Fibroblast of skin of left quadriceps (primary cell): ENCODE data around the gene ZNF451.
"Not testable (repeated sequence)": the region's sequence is repeated elsewhere in the genome, so short reads cannot be mapped to it uniquely, and the experiment has no call there.

Experiments used
- DNase-seq, 2 experiments: peaks; one replicate each; pipeline ENCODE4 v3.0.0-alpha.2; 2013; ENCODE audit warnings: low read depth in 2 of 2

ZNF451 gene

GRCh38 chr6:57090458-57091067, 575 bp downstream of the ZNF451 start:
- not testable (repeated sequence) for DNase-seq

- DNase-seq = not testable (repeated sequence)
These were observed 1.4 kb downstream of the ZNF451 start for GRCh38 chr6:57091375-57091774.

- DNase-seq = no peak
These were observed 4.7 kb downstream of the ZNF451 start for GRCh38 chr6:57094689-57095088.

GRCh38 chr6:57097596-57097995, 7.6 kb downstream of the ZNF451 start:
- no peak for DNase-seq

GRCh38 chr6:57102976-57103375, 13.0 kb downstream of the ZNF451 start:
- DNase-seq = no peak

- no peak for DNase-seq
These were observed 14.3 kb downstream of the ZNF451 start for GRCh38 chr6:57104336-57104735.

- no peak for DNase-seq
These were observed 17.0 kb downstream of the ZNF451 start for GRCh38 chr6:57106990-57107389.

- DNase-seq = no peak
These were observed 18.7 kb downstream of the ZNF451 start for GRCh38 chr6:57108691-57109090.

- DNase-seq = peak; percentile 14 to 25
These were observed 19.9 kb downstream of the ZNF451 start for GRCh38 chr6:57109880-57110279.

GRCh38 chr6:57113105-57113504, 23.1 kb downstream of the ZNF451 start:
- DNase-seq = no peak

- no peak for DNase-seq
These were observed 26.8 kb downstream of the ZNF451 start for GRCh38 chr6:57116776-57117175.

- DNase-seq = no peak
These were observed 27.8 kb downstream of the ZNF451 start for GRCh38 chr6:57117796-57118195.

GRCh38 chr6:57123111-57123510, 33.1 kb downstream of the ZNF451 start:
- DNase-seq = no peak

- DNase-seq = no peak
These were observed 37.8 kb downstream of the ZNF451 start for GRCh38 chr6:57127763-57128162.

- DNase-seq = no peak
These were observed 40.7 kb downstream of the ZNF451 start for GRCh38 chr6:57130661-57131177.

GRCh38 chr6:57134954-57135353, 45.0 kb downstream of the ZNF451 start:
- DNase-seq = no peak

GRCh38 chr6:57135885-57136284, 45.9 kb downstream of the ZNF451 start:
- DNase-seq = no peak

GRCh38 chr6:57137350-57137749, 47.4 kb downstream of the ZNF451 start:
- DNase-seq = no peak

GRCh38 chr6:57138026-57138425, 48.0 kb downstream of the ZNF451 start:
- DNase-seq = no peak

GRCh38 chr6:57141451-57142177, 51.6 kb downstream of the ZNF451 start:
- no peak for DNase-seq

- no peak for DNase-seq
These were observed 52.2 kb downstream of the ZNF451 start for GRCh38 chr6:57142178-57142525.

- DNase-seq = no peak
These were observed 53.7 kb downstream of the ZNF451 start for GRCh38 chr6:57143690-57144089.

- no peak for DNase-seq
These were observed 57.4 kb downstream of the ZNF451 start for GRCh38 chr6:57147401-57147800.
